Natural killer cell (primary cell): ENCODE results near the gene STAT6. TPM values are rescaled to one million over a fixed set of nuclear protein-coding genes. Genes with fewer than 3 reads are reported as not detected.

Experiments used
- ATAC-seq, 3 donors: fragments of 150-1000 bp in 2 of 3; fragments of 200-7000 bp in 1 of 3; cut with Tn5 transposase; 1 replicate in 1 of 3; 2 replicates in 2 of 3; pipeline ENCODE4 v1.10.0; 2021; ENCODE audit warnings: mild to moderate bottlenecking in 2 of 3, moderate library complexity in 2 of 3
- DNase-seq, 2 donors: peaks; one replicate each; pipeline versions ENCODE4 v3.0.0 to v3.0.0-alpha.2; 2013 to 2021; ENCODE audit warnings: mixed read lengths in 1 of 2
- H3K27ac ChIP-seq: one replicate; pipeline ENCODE4 v1.5.1; 2013; ENCODE audit warnings: mild to moderate bottlenecking, low read length
- H3K27me3 ChIP-seq: one replicate; pipeline ENCODE4 v1.6.1; 2013; ENCODE audit warnings: low read length; ENCODE audit not compliant: control insufficient read depth, insufficient read depth
- H3K36me3 ChIP-seq: one replicate; pipeline ENCODE4 v1.6.1; 2013; ENCODE audit warnings: low read length; ENCODE audit not compliant: control insufficient read depth, insufficient read depth
- H3K4me1 ChIP-seq: one replicate; pipeline ENCODE4 v1.6.1; 2013; ENCODE audit warnings: low read length; ENCODE audit not compliant: control insufficient read depth, insufficient read depth
- H3K4me3 ChIP-seq: one replicate; pipeline ENCODE4 v1.5.1; 2013; ENCODE audit warnings: low read length
- H3K9me3 ChIP-seq: one replicate; pipeline ENCODE4 v1.6.1; 2013; ENCODE audit warnings: low read length; ENCODE audit not compliant: control insufficient read depth, insufficient read depth
- H3K27ac Mint-ChIP-seq, 2 donors: one replicate each; pipeline ENCODE4 v1.8.0; 2022; ENCODE audit warnings: mild to moderate bottlenecking in 2 of 2, mixed read lengths in 2 of 2, moderate library complexity in 1 of 2
- H3K27me3 Mint-ChIP-seq, 2 donors: one replicate each; pipeline ENCODE4 v1.8.0; 2022; ENCODE audit warnings: low read depth in 2 of 2, mixed read lengths in 2 of 2
- H3K36me3 Mint-ChIP-seq: one replicate; pipeline ENCODE4 v1.8.0; 2022; ENCODE audit warnings: mixed read lengths
- H3K4me1 Mint-ChIP-seq, 2 donors: one replicate each; pipeline ENCODE4 v1.8.0; 2022; ENCODE audit warnings: mixed read lengths in 2 of 2
- H3K4me3 Mint-ChIP-seq: one replicate; pipeline ENCODE4 v1.8.0; 2022; ENCODE audit warnings: mild to moderate bottlenecking, moderate library complexity, mixed read lengths
- H3K9me3 Mint-ChIP-seq, 2 donors: one replicate each; pipeline ENCODE4 v1.8.0; 2022; ENCODE audit warnings: mixed read lengths in 2 of 2
- CTCF ChIP-seq: fragments of 200-600 bp; IDR thresholded peaks from one replicate; pipeline ENCODE4 v1.8.0; 2022; ENCODE audit warnings: antibody characterized with exemption
- WGBS: methylation state at CpG from one replicate; pipeline ENCODE4 v1.1.7; 2013; ENCODE audit warnings: missing lambda C conversion rate; ENCODE audit not compliant: insufficient coverage; 5-methylcytosine and 5-hydroxymethylcytosine counted together
- intact Hi-C: fragments of 100-400 bp; cut with micrococcal nuclease; formaldehyde crosslinking; loops from one replicate; pipeline ENCODE4 v1.14.2; 2022
- total RNA-seq, 4 donors: library from RNA; stranded (reverse); fragments of 120-200 nt in 1 of 4; gene quantifications; one replicate each; pipeline versions ENCODE4 v1.2.3 to v1.2.4, GENCODE V29; 2013 to 2022

Gene STAT6
- total RNA-seq, 3 donors from 2014 or later (not counting 1 experiment from before 2014, with no cell fraction given) = 277 to 340 (median 319) TPM

DNA sequence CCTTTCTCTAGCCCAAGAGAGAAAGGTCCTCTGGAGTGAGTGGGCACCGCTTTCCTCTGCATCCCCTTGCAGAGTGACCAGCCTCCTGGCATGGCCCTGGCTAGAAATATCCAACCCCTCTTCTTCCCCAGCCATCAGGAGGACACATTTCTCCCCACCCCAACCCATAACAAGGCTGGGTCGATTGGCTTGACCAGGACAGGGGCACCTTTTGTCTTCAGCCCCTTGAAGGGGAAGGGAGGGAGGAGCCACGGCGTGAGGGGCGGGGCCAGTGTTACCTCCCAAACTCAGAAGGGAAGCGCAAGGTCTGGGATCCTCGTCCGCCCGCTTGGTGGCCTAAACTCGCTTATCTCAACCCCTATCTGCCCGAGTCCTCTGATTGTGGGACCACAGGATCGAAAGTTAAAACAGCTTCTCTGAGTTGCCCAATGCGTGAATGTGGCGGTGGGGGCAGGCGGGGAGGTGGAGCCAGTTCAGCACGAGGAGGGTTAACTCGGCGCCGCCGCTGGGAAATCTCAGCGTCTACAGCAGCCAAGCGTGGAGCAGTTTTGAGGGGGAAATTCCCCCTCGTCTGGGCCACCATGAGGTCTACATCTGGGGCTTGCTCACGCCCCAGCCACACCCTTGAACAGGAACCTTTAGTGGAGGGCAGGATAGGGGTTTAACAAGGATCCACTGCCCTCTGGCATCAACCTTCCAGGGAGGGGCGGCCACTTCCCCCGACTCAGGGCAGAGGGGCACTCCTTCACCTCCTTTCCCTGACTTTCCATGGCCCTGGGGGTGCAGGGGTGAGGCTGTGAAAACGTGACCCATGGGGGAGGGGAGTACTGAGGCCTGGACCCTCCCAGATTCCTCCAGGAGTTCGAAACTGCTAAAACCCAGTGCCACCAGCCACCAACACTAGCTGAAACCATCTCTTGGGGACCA is 795 bp downstream of the STAT6 start:
- TF ChIP-seq CTCF = no peak

GRCh38 chr12:57109207-57110103 is 1.7 kb downstream of the STAT6 start:
- intact Hi-C loops = loop anchor here (1.0 kb wide), 1 partner anchor 7 kb away; no protein-coding TSS in a partner anchor
- peak overlapping the region; percentile 88 to 95 for H3K27ac Mint-ChIP-seq
- Histone ChIP-seq H3K9me3 (no peaks in the 10 kb centered on the region), H3K4me3 (peak overlapping the region; percentile 95), H3K36me3 (peaks cover 34% of the 10 kb centered on the region), H3K4me1 (peaks cover 35% of the 10 kb centered on the region), H3K27me3 (no peaks in the 10 kb centered on the region), H3K27ac (peak overlapping the region; percentile 97)
- ATAC-seq (no peak), DNase-seq (no peak)
- 59% methylated on average over 5 of the region's 7 CpGs for WGBS
- no peak for TF ChIP-seq CTCF
- no peaks in the 10 kb centered on the region for H3K27me3 Mint-ChIP-seq
- H3K9me3 Mint-ChIP-seq = no peaks in the 10 kb centered on the region
- peaks cover 52 to 75% of the 10 kb centered on the region in 2 donors for H3K4me1 Mint-ChIP-seq
- H3K4me3 Mint-ChIP-seq = peak overlapping the region; percentile 98
- H3K36me3 Mint-ChIP-seq = peaks cover 10% of the 10 kb centered on the region

More for the DNA sequence above, 795 bp downstream of the STAT6 start:
- ATAC-seq (peak; percentile 34 to 47 (median 42)), DNase-seq (peak; percentile 63 to 89)
- intact Hi-C loops = loop anchor here (1.0 kb wide), 1 partner anchor 8 kb away; no protein-coding TSS in a partner anchor
- Mint-ChIP-seq H3K27me3 (no peaks in the 10 kb centered on the region), H3K4me1 (peaks cover 51 to 67% of the 10 kb centered on the region in 2 donors), H3K27ac (peak overlapping the region; percentile 88 to 95), H3K36me3 (peaks cover 10% of the 10 kb centered on the region), H3K4me3 (peak overlapping the region; percentile 98), H3K9me3 (no peaks in the 10 kb centered on the region)
- H3K4me1 ChIP-seq = peaks cover 35% of the 10 kb centered on the region
- no peaks in the 10 kb centered on the region for H3K9me3 ChIP-seq
- H3K27me3 ChIP-seq = no peaks in the 10 kb centered on the region
- WGBS = 5% methylated on average over 24 of the region's 28 CpGs
- peaks cover 24% of the 10 kb centered on the region for H3K36me3 ChIP-seq
- peak overlapping the region; percentile 95 for H3K4me3 ChIP-seq
- H3K27ac ChIP-seq = peak overlapping the region; percentile 97

GRCh38 chr12:57107456-57108155 is 3.6 kb downstream of the STAT6 start:
- Mint-ChIP-seq H3K27ac (peak overlapping the region; percentile 86 to 88), H3K4me1 (peaks cover 56 to 79% of the 10 kb centered on the region in 2 donors), H3K9me3 (no peaks in the 10 kb centered on the region), H3K36me3 (peaks cover 10% of the 10 kb centered on the region), H3K4me3 (no peak overlapping the region), H3K27me3 (no peaks in the 10 kb centered on the region)
- ATAC-seq = no peak
- no peak for DNase-seq
- no peaks in the 10 kb centered on the region for H3K9me3 ChIP-seq
- peaks cover 45% of the 10 kb centered on the region for H3K4me1 ChIP-seq
- TF ChIP-seq CTCF = no peak
- H3K36me3 ChIP-seq = peaks cover 40% of the 10 kb centered on the region
- H3K27me3 ChIP-seq = no peaks in the 10 kb centered on the region
- WGBS = 92% methylated on average over 7 of the region's 7 CpGs
- intact Hi-C loops = no loop called here
- no peak overlapping the region for H3K27ac ChIP-seq
- H3K4me3 ChIP-seq = no peak overlapping the region
